Activated T-cell treated with anti-CD3 and anti-CD28 coated beads, Interleukin-2, amount 50 U/mL, for 24 hours (primary cell): ENCODE measurements around the gene DGKH.
"Not testable (repeated sequence)": the region's sequence is repeated elsewhere in the genome, so short reads cannot be mapped to it uniquely, and the experiment has no call there.

Experiments used
- DNase-seq: peaks from one replicate; pipeline ENCODE4 v3.0.0-alpha.2; 2020
- H3K27ac Mint-ChIP-seq: 2 replicates; pipeline ENCODE4 v1.8.0; 2020; ENCODE audit warnings: mild to moderate bottlenecking, mixed read lengths
- H3K27me3 Mint-ChIP-seq: 2 replicates; pipeline ENCODE4 v1.8.0; 2020; ENCODE audit warnings: mixed read lengths
- H3K36me3 Mint-ChIP-seq: 2 replicates; pipeline ENCODE4 v1.8.0; 2020; ENCODE audit warnings: low read depth, mixed read lengths
- H3K4me1 Mint-ChIP-seq: 2 replicates; pipeline ENCODE4 v1.8.0; 2020; ENCODE audit warnings: low read depth, mixed read lengths
- H3K4me3 Mint-ChIP-seq: 2 replicates; pipeline ENCODE4 v1.8.0; 2020; ENCODE audit warnings: mild to moderate bottlenecking, moderate library complexity, mixed read lengths
- H3K9me3 Mint-ChIP-seq: 2 replicates; pipeline ENCODE4 v1.8.0; 2020; ENCODE audit warnings: mixed read lengths

Gene DGKH

GRCh38 chr13:42218576-42218975 is 170.1 kb downstream of the DGKH start:
- H3K27me3 Mint-ChIP-seq, result no peaks in the 10 kb centered on the region
- H3K9me3 Mint-ChIP-seq, result no peaks in the 10 kb centered on the region
- H3K36me3 Mint-ChIP-seq, result peaks cover 54% of the 10 kb centered on the region
- no peaks in the 10 kb centered on the region for H3K4me1 Mint-ChIP-seq
- H3K27ac Mint-ChIP-seq, result no peak overlapping the region
- H3K4me3 Mint-ChIP-seq, result no peak overlapping the region
- DNase-seq, result no peak

- no peaks in the 10 kb centered on the region for H3K4me1 Mint-ChIP-seq
- no peaks in the 10 kb centered on the region for H3K27me3 Mint-ChIP-seq
- H3K4me3 Mint-ChIP-seq, result no peak overlapping the region
- H3K36me3 Mint-ChIP-seq, result peaks cover 57% of the 10 kb centered on the region
- H3K9me3 Mint-ChIP-seq, result no peaks in the 10 kb centered on the region
- DNase-seq, result no peak
- no peak overlapping the region for H3K27ac Mint-ChIP-seq
These were observed 170.6 kb downstream of the DGKH start for GRCh38 chr13:42219051-42219450.

- no peak overlapping the region for H3K4me3 Mint-ChIP-seq
- no peaks in the 10 kb centered on the region for H3K9me3 Mint-ChIP-seq
- H3K27me3 Mint-ChIP-seq, result no peaks in the 10 kb centered on the region
- DNase-seq, result no peak
- no peaks in the 10 kb centered on the region for H3K4me1 Mint-ChIP-seq
- peaks cover 58% of the 10 kb centered on the region for H3K36me3 Mint-ChIP-seq
- no peak overlapping the region for H3K27ac Mint-ChIP-seq
These were observed 171.4 kb downstream of the DGKH start for GRCh38 chr13:42219876-42220275.

GRCh38 chr13:42221121-42221765 is 172.8 kb downstream of the DGKH start:
- DNase-seq, result no peak
- H3K36me3 Mint-ChIP-seq, result peaks cover 62% of the 10 kb centered on the region
- no peaks in the 10 kb centered on the region for H3K4me1 Mint-ChIP-seq
- no peaks in the 10 kb centered on the region for H3K9me3 Mint-ChIP-seq
- H3K27me3 Mint-ChIP-seq, result no peaks in the 10 kb centered on the region
- H3K27ac Mint-ChIP-seq, result no peak overlapping the region
- H3K4me3 Mint-ChIP-seq, result no peak overlapping the region

- Mint-ChIP-seq H3K4me3 (no peak overlapping the region), H3K9me3 (no peaks in the 10 kb centered on the region), H3K36me3 (peaks cover 58% of the 10 kb centered on the region), H3K27ac (no peak overlapping the region), H3K27me3 (no peaks in the 10 kb centered on the region), H3K4me1 (no peaks in the 10 kb centered on the region)
- DNase-seq, result no peak
These were observed 175.2 kb downstream of the DGKH start for GRCh38 chr13:42223681-42224080.

GRCh38 chr13:42225051-42225450 is 176.6 kb downstream of the DGKH start:
- no peaks in the 10 kb centered on the region for H3K9me3 Mint-ChIP-seq
- H3K4me1 Mint-ChIP-seq, result no peaks in the 10 kb centered on the region
- peaks cover 59% of the 10 kb centered on the region for H3K36me3 Mint-ChIP-seq
- DNase-seq, result no peak
- no peak overlapping the region for H3K4me3 Mint-ChIP-seq
- H3K27me3 Mint-ChIP-seq, result no peaks in the 10 kb centered on the region
- no peak overlapping the region for H3K27ac Mint-ChIP-seq

- DNase-seq, H3K4me1 Mint-ChIP-seq, H3K27ac Mint-ChIP-seq, H3K27me3 Mint-ChIP-seq, H3K4me3 Mint-ChIP-seq, H3K9me3 Mint-ChIP-seq: not testable (repeated sequence)
- peaks cover 47% of the 10 kb centered on the region for H3K36me3 Mint-ChIP-seq
These were observed 178.3 kb downstream of the DGKH start for GRCh38 chr13:42226759-42227158.

GRCh38 chr13:42228527-42228926 is 180.1 kb downstream of the DGKH start:
- no peaks in the 10 kb centered on the region for H3K4me1 Mint-ChIP-seq
- H3K4me3 Mint-ChIP-seq, result no peak overlapping the region
- no peak for DNase-seq
- H3K9me3 Mint-ChIP-seq, result no peaks in the 10 kb centered on the region
- no peak overlapping the region for H3K27ac Mint-ChIP-seq
- H3K36me3 Mint-ChIP-seq, result peaks cover 39% of the 10 kb centered on the region
- no peaks in the 10 kb centered on the region for H3K27me3 Mint-ChIP-seq

GRCh38 chr13:42229287-42229686 is 180.8 kb downstream of the DGKH start:
- H3K36me3 Mint-ChIP-seq, result peaks cover 34% of the 10 kb centered on the region
- H3K27me3 Mint-ChIP-seq, result no peaks in the 10 kb centered on the region
- H3K9me3 Mint-ChIP-seq, result no peaks in the 10 kb centered on the region
- no peak for DNase-seq
- no peaks in the 10 kb centered on the region for H3K4me1 Mint-ChIP-seq
- no peak overlapping the region for H3K27ac Mint-ChIP-seq
- H3K4me3 Mint-ChIP-seq, result no peak overlapping the region

- H3K36me3 Mint-ChIP-seq, result peaks cover 14% of the 10 kb centered on the region
- H3K9me3 Mint-ChIP-seq, result no peaks in the 10 kb centered on the region
- H3K4me3 Mint-ChIP-seq, result no peak overlapping the region
- no peak for DNase-seq
- H3K27ac Mint-ChIP-seq, result no peak overlapping the region
- no peaks in the 10 kb centered on the region for H3K27me3 Mint-ChIP-seq
- H3K4me1 Mint-ChIP-seq, result no peaks in the 10 kb centered on the region
These were observed 184.2 kb downstream of the DGKH start for GRCh38 chr13:42232671-42233070.

GRCh38 chr13:42233726-42234125 is 185.3 kb downstream of the DGKH start:
- DNase-seq, result no peak
- Mint-ChIP-seq H3K4me3 (no peak overlapping the region), H3K9me3 (no peaks in the 10 kb centered on the region), H3K4me1 (no peaks in the 10 kb centered on the region), H3K27me3 (no peaks in the 10 kb centered on the region), H3K27ac (no peak overlapping the region), H3K36me3 (peaks cover 12% of the 10 kb centered on the region)

GRCh38 chr13:42239161-42239560 is 190.7 kb downstream of the DGKH start:
- H3K27ac Mint-ChIP-seq, result no peak overlapping the region
- no peak for DNase-seq
- H3K9me3 Mint-ChIP-seq, result no peaks in the 10 kb centered on the region
- H3K4me3 Mint-ChIP-seq, result no peak overlapping the region
- no peaks in the 10 kb centered on the region for H3K36me3 Mint-ChIP-seq
- no peaks in the 10 kb centered on the region for H3K4me1 Mint-ChIP-seq
- H3K27me3 Mint-ChIP-seq, result no peaks in the 10 kb centered on the region

GRCh38 chr13:42239644-42240043 is 191.2 kb downstream of the DGKH start:
- no peak for DNase-seq
- no peaks in the 10 kb centered on the region for H3K36me3 Mint-ChIP-seq
- H3K4me1 Mint-ChIP-seq, result no peaks in the 10 kb centered on the region
- H3K9me3 Mint-ChIP-seq, result no peaks in the 10 kb centered on the region
- no peaks in the 10 kb centered on the region for H3K27me3 Mint-ChIP-seq
- H3K4me3 Mint-ChIP-seq, result no peak overlapping the region
- no peak overlapping the region for H3K27ac Mint-ChIP-seq

GRCh38 chr13:42246541-42246940 is 198.1 kb downstream of the DGKH start:
- Mint-ChIP-seq H3K27ac (no peak overlapping the region), H3K36me3 (no peaks in the 10 kb centered on the region), H3K9me3 (no peaks in the 10 kb centered on the region), H3K27me3 (no peaks in the 10 kb centered on the region), H3K4me1 (peaks cover 1% of the 10 kb centered on the region), H3K4me3 (no peak overlapping the region)
- DNase-seq, result no peak

- Mint-ChIP-seq H3K27ac (no peak overlapping the region), H3K27me3 (no peaks in the 10 kb centered on the region), H3K4me3 (no peak overlapping the region), H3K36me3 (no peaks in the 10 kb centered on the region), H3K4me1 (peaks cover 1% of the 10 kb centered on the region), H3K9me3 (no peaks in the 10 kb centered on the region)
- no peak for DNase-seq
These were observed 199.4 kb downstream of the DGKH start for GRCh38 chr13:42247883-42248282.

GRCh38 chr13:42255886-42256285 is 207.4 kb downstream of the DGKH start:
- H3K27ac Mint-ChIP-seq, result no peak overlapping the region
- DNase-seq, result no peak
- no peaks in the 10 kb centered on the region for H3K27me3 Mint-ChIP-seq
- H3K4me1 Mint-ChIP-seq, result peaks cover 8% of the 10 kb centered on the region
- H3K9me3 Mint-ChIP-seq, result no peaks in the 10 kb centered on the region
- H3K4me3 Mint-ChIP-seq, result no peak overlapping the region
- H3K36me3 Mint-ChIP-seq, result no peaks in the 10 kb centered on the region
